Activated naive CD8-positive, alpha-beta T cell treated with anti-CD3 and anti-CD28 coated beads, Interleukin-2, amount 50 U/mL, for 24 hours (primary cell): ENCODE data around the gene CNOT6L.
A peak's percentile ranks its signal among the peaks of the same experiment; 100 is the strongest.

Source experiments
- ATAC-seq: fragments of 150-1000 bp; cut with Tn5 transposase; one replicate; pipeline ENCODE4 v1.10.0; 2021
- DNase-seq: peaks from one replicate; pipeline ENCODE4 v3.0.0; 2021
- H3K27ac Mint-ChIP-seq: one replicate; pipeline ENCODE4 v1.8.0; 2021; ENCODE audit warnings: mild to moderate bottlenecking, mixed read lengths
- H3K27me3 Mint-ChIP-seq: one replicate; pipeline ENCODE4 v1.8.0; 2021; ENCODE audit warnings: mixed read lengths
- H3K36me3 Mint-ChIP-seq: one replicate; pipeline ENCODE4 v1.8.0; 2021; ENCODE audit warnings: low read depth, mixed read lengths
- H3K4me1 Mint-ChIP-seq: one replicate; pipeline ENCODE4 v1.8.0; 2021; ENCODE audit warnings: mixed read lengths
- H3K4me3 Mint-ChIP-seq: one replicate; pipeline ENCODE4 v1.8.0; 2021; ENCODE audit warnings: mild to moderate bottlenecking, moderate library complexity, mixed read lengths
- H3K9me3 Mint-ChIP-seq: one replicate; pipeline ENCODE4 v1.8.0; 2021; ENCODE audit warnings: mixed read lengths

The CNOT6L gene

DNA sequence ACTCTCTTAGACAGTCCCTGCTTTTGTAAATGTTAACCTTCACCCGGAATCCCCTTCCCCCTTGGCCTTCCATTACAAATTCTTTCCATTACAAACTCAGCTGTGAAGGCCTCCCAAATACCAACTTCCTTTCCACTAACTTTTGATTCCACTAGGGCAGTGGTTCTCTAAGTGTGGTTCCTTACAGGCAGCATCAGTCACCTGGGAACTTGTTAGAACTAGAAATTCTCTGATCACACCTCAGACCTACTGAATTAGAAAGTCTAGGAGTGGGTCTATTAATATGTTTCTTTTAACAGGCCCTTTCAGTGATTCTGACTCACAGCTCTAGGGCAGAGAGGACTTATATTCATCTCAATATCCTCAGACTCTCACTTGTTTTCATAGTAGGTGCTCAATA lies 24.5 kb upstream of the CNOT6L start:
- Mint-ChIP-seq H3K4me3 (peak overlapping the region; percentile 10), H3K9me3 (no peaks in the 10 kb centered on the region), H3K4me1 (peaks cover 28% of the 10 kb centered on the region), H3K36me3 (no peaks in the 10 kb centered on the region), H3K27me3 (no peaks in the 10 kb centered on the region), H3K27ac (peak overlapping the region; percentile 81)
- ATAC-seq (peak; percentile 95), DNase-seq (no peak)

DNA sequence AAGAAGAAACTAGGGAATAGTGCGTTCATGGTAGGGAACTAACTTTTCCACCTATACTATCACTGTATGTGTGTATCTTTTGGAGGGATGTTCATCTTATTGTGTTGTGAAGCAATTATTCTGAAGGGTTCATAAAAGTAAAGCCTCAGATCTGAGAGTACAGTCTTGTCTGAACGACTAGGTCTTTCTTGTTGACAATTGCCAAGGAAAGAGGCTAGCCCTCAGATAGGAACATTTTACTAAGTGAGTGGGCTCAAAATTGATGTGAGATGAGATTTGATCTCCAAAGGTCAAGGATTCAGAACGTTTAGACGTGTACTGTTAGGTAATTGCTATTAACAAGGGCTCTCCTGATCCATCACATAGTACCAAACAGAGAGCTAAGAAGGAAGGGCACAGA lies 15.2 kb upstream of the CNOT6L start:
- DNase-seq = no peak
- H3K27ac Mint-ChIP-seq = no peak overlapping the region
- no peaks in the 10 kb centered on the region for H3K27me3 Mint-ChIP-seq
- ATAC-seq = peak; percentile 69
- no peaks in the 10 kb centered on the region for H3K36me3 Mint-ChIP-seq
- H3K4me3 Mint-ChIP-seq = no peak overlapping the region
- peaks cover 25% of the 10 kb centered on the region for H3K4me1 Mint-ChIP-seq
- H3K9me3 Mint-ChIP-seq = peaks cover 3% of the 10 kb centered on the region

- no peak overlapping the region for H3K4me3 Mint-ChIP-seq
- H3K27me3 Mint-ChIP-seq = no peaks in the 10 kb centered on the region
- DNase-seq = no peak
- H3K27ac Mint-ChIP-seq = peak overlapping the region; percentile 25
- no peaks in the 10 kb centered on the region for H3K36me3 Mint-ChIP-seq
- ATAC-seq = no peak
- H3K9me3 Mint-ChIP-seq = peaks cover 3% of the 10 kb centered on the region
- H3K4me1 Mint-ChIP-seq = peaks cover 32% of the 10 kb centered on the region
These were observed 14.1 kb upstream of the CNOT6L start for GRCh38 chr4:77833126-77833724.

DNA sequence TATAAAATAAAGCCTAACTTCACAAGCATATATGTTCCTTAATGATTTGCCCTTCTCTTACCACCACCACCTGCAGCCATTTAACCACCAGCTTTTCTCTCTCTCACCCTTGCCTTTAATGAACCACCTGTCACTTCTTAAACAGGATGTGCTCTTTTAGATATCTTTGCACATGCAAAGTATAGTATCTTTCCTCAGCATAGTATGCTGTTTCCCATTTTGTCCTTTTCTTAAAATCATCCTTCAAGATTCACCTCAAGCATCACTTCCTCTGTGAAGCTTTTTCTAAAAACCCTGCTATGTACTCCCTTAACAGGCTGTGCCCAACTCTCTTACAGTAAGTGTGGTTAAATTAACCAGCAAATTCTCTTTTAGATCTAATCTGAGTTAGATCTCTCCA lies 8.2 kb upstream of the CNOT6L start:
- ATAC-seq = no peak
- H3K36me3 Mint-ChIP-seq = no peaks in the 10 kb centered on the region
- no peak overlapping the region for H3K4me3 Mint-ChIP-seq
- H3K27me3 Mint-ChIP-seq = no peaks in the 10 kb centered on the region
- H3K9me3 Mint-ChIP-seq = no peaks in the 10 kb centered on the region
- DNase-seq = no peak
- peak overlapping the region; percentile 6 for H3K27ac Mint-ChIP-seq
- peaks cover 52% of the 10 kb centered on the region for H3K4me1 Mint-ChIP-seq

- H3K36me3 Mint-ChIP-seq = peaks cover 2% of the 10 kb centered on the region
- ATAC-seq (no peak), DNase-seq (no peak)
- H3K27me3 Mint-ChIP-seq = no peaks in the 10 kb centered on the region
- no peak overlapping the region for H3K4me3 Mint-ChIP-seq
- no peak overlapping the region for H3K27ac Mint-ChIP-seq
- peaks cover 62% of the 10 kb centered on the region for H3K4me1 Mint-ChIP-seq
- no peaks in the 10 kb centered on the region for H3K9me3 Mint-ChIP-seq
These were observed 7.1 kb upstream of the CNOT6L start for GRCh38 chr4:77826275-77826674.

- H3K4me1 Mint-ChIP-seq = peaks cover 55% of the 10 kb centered on the region
These were observed 2.6 kb upstream of the CNOT6L start for GRCh38 chr4:77821775-77822174.

DNA sequence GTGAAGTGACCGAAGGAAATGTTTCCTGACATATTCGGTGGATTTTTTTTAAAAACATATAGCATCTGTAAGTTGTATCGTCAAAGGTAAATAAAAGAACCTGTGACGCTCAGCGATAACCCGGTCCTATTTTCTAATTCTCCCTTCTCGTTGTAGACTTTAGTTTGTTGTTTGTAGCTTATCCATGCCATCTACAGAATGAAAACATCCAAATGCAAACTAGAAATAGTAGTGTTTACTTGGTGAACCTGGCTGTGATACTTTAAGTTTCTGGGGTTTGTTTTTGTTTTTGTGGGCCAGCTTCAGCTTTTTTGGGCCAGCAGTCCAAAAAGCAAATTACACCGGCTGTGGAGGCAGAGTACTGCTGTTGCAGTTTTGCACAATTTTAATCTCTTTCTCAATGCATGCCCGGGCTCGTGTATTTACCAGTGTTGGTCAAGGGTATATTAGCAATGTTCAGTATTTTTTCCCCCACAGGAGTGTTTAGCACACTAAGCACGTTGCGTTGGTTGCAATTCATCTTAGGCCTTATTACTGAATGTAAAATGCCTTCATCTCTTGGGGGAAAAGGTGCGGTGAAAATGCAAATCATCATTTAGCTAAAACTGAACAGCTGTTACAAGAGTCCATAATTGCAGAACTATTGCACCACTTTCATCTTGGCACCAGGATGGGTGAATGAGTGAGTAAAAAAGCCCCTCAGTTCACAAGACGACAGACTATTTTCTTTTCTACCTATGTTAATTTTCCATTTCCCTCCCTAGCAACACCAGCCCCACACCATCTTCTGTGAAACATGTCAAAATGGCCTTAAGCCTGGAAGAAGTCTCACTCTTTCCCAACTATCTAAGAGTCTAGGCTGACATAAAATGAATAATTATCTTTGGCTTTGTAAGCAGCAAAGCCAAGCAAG lies 1.7 kb upstream of the CNOT6L start:
- Mint-ChIP-seq H3K27me3 (peaks cover 2% of the 10 kb centered on the region), H3K9me3 (no peaks in the 10 kb centered on the region), H3K36me3 (peaks cover 14% of the 10 kb centered on the region), H3K4me1 (peaks cover 52% of the 10 kb centered on the region), H3K27ac (peak overlapping the region; percentile 95), H3K4me3 (peak overlapping the region; percentile 100)
- no peak for DNase-seq
- ATAC-seq = peak; percentile 3

More at GRCh38 chr4:77821775-77822174, 2.6 kb upstream of the CNOT6L start:
- peaks cover 2% of the 10 kb centered on the region for H3K27me3 Mint-ChIP-seq
- peak; percentile 9 for ATAC-seq
- H3K4me3 Mint-ChIP-seq = peak overlapping the region; percentile 100
- peak; percentile 28 for DNase-seq
- peak overlapping the region; percentile 95 for H3K27ac Mint-ChIP-seq
- H3K36me3 Mint-ChIP-seq = peaks cover 14% of the 10 kb centered on the region
- no peaks in the 10 kb centered on the region for H3K9me3 Mint-ChIP-seq

GRCh38 chr4:77819843-77820648 lies 878 bp upstream of the CNOT6L start:
- ATAC-seq (peak; percentile 82), DNase-seq (peak; percentile 98)
- H3K36me3 Mint-ChIP-seq = peaks cover 14% of the 10 kb centered on the region
- H3K4me3 Mint-ChIP-seq = peak overlapping the region; percentile 100
- peaks cover 2% of the 10 kb centered on the region for H3K27me3 Mint-ChIP-seq
- H3K27ac Mint-ChIP-seq = peak overlapping the region; percentile 95
- no peaks in the 10 kb centered on the region for H3K9me3 Mint-ChIP-seq
- H3K4me1 Mint-ChIP-seq = peaks cover 56% of the 10 kb centered on the region

DNA sequence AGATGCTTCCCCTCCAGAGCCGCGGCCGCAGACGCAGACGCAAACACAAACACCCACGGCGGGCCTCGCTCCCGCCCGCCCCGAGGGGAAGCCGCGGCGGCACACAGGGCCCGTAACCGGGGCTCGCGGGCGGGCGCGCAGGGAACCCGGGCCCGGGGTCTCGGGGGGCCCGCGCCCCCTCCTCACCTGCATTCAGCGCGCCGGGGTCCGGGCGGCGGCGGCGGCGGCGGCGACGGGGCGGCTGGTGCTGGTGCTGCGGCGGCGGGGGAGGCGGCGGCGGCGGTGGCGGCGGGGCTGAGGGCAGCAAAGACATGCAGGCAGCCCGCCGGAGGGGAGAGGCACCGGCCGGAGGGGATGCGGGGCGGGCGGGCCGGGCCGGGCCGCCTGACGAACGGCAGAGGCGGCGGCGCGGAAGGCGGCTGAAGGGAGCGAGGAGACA lies 255 bp upstream of the CNOT6L start:
- Mint-ChIP-seq H3K4me3 (peak overlapping the region; percentile 100), H3K27me3 (peaks cover 2% of the 10 kb centered on the region), H3K27ac (peak overlapping the region; percentile 100), H3K36me3 (peaks cover 14% of the 10 kb centered on the region), H3K9me3 (no peaks in the 10 kb centered on the region), H3K4me1 (peaks cover 59% of the 10 kb centered on the region)
- DNase-seq (no peak), ATAC-seq (no peak)

DNA sequence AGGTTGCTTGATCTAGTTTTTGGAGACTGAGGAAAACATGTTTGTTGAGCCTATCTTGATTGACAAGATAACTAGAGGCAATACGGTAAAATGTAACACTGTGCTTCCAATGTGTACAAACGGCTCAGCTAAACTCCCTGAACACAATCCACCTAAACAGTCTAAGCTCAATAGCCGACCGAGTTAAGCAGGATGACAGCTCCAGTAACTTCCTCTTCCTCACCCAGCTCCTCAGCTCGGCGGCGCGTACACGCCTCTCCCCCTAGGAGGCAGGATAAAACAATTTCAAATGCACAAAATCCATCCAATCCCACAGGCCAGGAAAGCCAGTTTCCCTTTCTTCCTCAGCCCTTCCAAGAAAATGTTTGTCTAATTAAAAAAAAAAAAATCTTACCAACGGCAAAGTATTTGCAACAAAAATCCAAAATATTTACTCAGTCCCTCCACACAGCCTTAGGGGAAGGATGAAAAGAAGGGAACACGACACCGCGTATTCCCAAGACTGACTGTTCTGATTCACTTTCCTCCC lies 1.0 kb downstream of the CNOT6L start:
- Mint-ChIP-seq H3K36me3 (peaks cover 16% of the 10 kb centered on the region), H3K9me3 (no peaks in the 10 kb centered on the region), H3K4me3 (peak overlapping the region; percentile 100), H3K4me1 (peaks cover 69% of the 10 kb centered on the region), H3K27ac (peak overlapping the region; percentile 87), H3K27me3 (peaks cover 2% of the 10 kb centered on the region)
- peak; percentile 60 for DNase-seq
- ATAC-seq = peak; percentile 27

DNA sequence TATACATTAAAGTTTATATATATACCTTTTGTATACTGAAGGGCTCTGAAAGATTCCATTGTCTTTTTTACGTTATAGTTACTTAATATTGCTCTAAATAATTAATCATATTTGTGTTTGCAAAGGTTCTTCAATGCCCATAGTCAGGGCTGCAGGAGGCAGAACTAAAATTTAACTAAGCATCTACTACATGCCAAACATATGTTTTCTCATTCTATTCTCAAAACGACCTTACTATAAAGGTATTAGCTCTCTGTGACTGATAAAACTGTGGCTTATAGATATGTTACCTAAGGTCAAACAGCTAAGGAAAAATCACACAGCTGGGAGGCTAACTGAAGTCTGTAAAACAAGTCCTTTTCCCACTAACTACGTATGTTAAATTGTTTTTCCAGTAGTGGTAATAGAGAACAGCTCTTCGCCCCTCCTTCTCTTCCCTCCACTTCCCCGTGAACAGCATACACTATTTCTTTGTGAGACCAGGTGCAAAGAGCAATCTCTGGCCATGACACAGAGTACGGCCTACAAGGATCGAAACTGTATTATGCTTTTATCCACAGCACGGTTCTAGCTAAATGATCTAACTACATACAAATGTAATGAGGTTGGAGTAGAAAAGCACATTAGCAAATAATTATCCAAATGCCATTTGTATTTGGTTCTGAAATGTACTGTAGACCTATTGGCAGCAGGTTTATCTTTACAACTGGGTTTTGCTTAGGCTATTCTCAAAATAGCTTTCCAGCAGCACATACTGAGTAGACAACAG lies 1.7 kb downstream of the CNOT6L start:
- no peaks in the 10 kb centered on the region for H3K9me3 Mint-ChIP-seq
- H3K27ac Mint-ChIP-seq = peak overlapping the region; percentile 87
- peaks cover 16% of the 10 kb centered on the region for H3K36me3 Mint-ChIP-seq
- peak overlapping the region; percentile 100 for H3K4me3 Mint-ChIP-seq
- ATAC-seq = peak; percentile 13
- DNase-seq = no peak
- peaks cover 68% of the 10 kb centered on the region for H3K4me1 Mint-ChIP-seq
- H3K27me3 Mint-ChIP-seq = peaks cover 2% of the 10 kb centered on the region

DNA sequence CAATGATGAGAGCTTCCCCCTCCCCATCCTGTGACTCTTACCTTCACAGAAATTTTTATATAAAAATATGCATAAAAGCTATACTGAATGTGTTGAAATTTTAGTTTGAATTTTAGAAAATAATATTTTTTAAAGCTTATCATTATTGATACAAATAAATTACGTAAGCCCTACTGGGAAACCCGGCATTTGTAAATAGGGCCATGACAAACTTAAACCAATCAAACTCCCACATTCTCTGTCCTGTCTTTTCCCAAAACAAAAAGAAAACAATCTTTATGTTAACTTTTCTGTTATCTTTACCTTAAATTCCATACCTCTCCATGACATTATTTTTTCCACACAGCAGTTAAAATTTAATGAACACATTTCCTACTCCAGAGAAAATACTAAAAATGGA lies 2.6 kb downstream of the CNOT6L start:
- DNase-seq = no peak
- Mint-ChIP-seq H3K4me1 (peaks cover 67% of the 10 kb centered on the region), H3K9me3 (no peaks in the 10 kb centered on the region), H3K36me3 (peaks cover 17% of the 10 kb centered on the region), H3K4me3 (peak overlapping the region; percentile 100), H3K27ac (peak overlapping the region; percentile 63), H3K27me3 (peaks cover 2% of the 10 kb centered on the region)
- ATAC-seq = no peak

GRCh38 chr4:77815636-77816035 lies 3.5 kb downstream of the CNOT6L start:
- H3K4me1 Mint-ChIP-seq = peaks cover 67% of the 10 kb centered on the region
- peak overlapping the region; percentile 18 for H3K27ac Mint-ChIP-seq
- H3K4me3 Mint-ChIP-seq = peak overlapping the region; percentile 10
- no peak for DNase-seq
- peaks cover 2% of the 10 kb centered on the region for H3K27me3 Mint-ChIP-seq
- ATAC-seq = no peak
- no peaks in the 10 kb centered on the region for H3K9me3 Mint-ChIP-seq
- peaks cover 26% of the 10 kb centered on the region for H3K36me3 Mint-ChIP-seq
